LNCAP (cell line): ENCODE results near the gene CMTM2.

Experiments used
- TF ChIP-seq, protein P1 (sequence below): fragments of 450-650 bp; IDR thresholded peaks from 2 replicates; pipeline ENCODE4 v1.5.1; 2017; ENCODE audit warnings: mild to moderate bottlenecking

Gene CMTM2

DNA sequence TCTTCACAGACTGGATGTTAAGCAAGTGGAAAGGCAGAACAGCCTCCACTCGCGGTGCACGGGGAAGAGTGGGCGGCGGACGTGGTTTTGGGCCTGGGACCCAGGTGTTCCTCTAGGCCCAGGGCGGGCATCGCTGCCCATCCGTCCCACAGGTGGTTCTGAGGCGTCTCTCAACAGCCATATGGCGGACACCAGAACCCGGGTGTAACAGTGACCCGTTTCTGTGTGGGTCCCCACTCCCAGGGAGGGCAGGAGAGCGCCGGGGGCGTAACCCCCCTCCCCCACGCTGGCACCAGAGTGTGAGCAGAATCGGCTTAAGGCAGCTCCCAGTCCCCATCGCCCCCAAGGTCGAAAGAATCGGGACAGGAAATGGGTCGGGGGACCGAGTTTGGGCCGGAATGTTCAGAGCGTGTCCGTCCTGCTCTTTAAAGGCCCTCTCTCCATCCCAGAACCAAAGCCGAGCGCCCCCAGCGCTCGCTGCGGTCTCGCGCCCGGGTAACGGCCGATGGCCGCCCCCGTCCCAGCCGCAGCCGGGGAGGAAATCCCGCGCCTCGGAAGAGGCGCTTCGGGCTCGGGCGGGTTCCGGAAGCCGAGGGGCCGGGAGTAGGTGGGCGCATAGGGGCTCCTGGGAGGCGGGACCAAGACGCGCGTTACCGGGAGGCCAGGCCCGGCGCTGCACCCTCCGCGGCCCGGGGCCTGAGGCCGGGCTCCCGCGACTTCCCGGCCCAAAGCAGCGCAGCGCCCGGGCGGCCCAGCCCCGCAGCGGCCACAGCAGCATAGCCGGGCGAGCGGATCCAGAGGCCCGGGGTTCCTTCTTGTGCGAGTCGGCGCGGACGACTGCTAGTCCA lies 29.8 kb upstream of the CMTM2 start, which contains the start of gene TK2:
TK2 (minus strand) TSS at position 839 of the 848 bp plus-strand sequence; CDS start at position 778, 61 bp downstream.
- TF ChIP-seq, protein P1, sequence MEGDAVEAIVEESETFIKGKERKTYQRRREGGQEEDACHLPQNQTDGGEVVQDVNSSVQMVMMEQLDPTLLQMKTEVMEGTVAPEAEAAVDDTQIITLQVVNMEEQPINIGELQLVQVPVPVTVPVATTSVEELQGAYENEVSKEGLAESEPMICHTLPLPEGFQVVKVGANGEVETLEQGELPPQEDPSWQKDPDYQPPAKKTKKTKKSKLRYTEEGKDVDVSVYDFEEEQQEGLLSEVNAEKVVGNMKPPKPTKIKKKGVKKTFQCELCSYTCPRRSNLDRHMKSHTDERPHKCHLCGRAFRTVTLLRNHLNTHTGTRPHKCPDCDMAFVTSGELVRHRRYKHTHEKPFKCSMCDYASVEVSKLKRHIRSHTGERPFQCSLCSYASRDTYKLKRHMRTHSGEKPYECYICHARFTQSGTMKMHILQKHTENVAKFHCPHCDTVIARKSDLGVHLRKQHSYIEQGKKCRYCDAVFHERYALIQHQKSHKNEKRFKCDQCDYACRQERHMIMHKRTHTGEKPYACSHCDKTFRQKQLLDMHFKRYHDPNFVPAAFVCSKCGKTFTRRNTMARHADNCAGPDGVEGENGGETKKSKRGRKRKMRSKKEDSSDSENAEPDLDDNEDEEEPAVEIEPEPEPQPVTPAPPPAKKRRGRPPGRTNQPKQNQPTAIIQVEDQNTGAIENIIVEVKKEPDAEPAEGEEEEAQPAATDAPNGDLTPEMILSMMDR = peak; percentile 38; the same call in 1 of the 2 replicates

DNA sequence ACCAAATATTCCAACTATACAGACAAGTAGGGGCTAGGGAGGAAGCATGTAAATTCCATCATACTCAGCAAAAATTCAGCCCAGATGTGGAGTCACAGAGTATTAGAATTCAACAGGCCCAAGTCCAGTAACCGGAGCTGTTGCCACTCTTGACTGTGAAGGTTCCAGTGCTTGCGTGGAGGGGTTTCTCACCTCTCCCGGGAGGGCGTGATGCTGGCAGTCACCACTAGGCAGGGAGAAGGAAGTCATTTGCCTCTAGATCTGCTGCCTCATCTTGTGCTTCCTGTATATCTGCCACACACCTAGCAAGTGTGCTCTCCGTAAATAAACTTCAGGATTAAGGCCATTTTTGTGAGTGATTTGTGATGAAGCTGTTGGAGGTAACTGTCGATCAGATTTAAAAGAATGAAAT lies 27.9 kb upstream of the CMTM2 start:
- TF ChIP-seq, protein P1 = no peak

DNA sequence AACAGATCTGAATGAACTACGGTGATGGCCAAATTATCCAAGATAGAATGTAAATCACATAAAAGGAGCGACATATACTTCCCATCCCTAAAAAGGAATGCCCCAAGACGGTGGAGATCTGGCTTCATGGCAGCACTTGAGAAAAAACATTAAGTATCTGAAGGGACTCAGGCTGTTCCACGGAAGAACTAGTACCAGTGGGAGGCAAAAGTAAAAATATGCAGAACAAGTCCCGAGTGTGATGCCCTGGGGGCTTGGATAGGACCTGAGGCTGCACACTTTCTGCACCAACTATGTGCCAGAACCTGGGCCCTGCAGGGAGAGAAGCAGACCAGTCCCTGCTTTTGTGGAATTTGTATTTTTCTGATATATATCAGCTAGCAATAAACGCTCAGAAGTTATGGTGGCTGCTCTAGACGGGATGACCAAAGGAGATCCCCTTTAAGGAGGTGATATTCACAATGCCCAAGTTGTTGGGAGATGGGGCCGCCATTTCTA lies 27.4 kb upstream of the CMTM2 start:
- TF ChIP-seq, protein P1 = no peak

DNA sequence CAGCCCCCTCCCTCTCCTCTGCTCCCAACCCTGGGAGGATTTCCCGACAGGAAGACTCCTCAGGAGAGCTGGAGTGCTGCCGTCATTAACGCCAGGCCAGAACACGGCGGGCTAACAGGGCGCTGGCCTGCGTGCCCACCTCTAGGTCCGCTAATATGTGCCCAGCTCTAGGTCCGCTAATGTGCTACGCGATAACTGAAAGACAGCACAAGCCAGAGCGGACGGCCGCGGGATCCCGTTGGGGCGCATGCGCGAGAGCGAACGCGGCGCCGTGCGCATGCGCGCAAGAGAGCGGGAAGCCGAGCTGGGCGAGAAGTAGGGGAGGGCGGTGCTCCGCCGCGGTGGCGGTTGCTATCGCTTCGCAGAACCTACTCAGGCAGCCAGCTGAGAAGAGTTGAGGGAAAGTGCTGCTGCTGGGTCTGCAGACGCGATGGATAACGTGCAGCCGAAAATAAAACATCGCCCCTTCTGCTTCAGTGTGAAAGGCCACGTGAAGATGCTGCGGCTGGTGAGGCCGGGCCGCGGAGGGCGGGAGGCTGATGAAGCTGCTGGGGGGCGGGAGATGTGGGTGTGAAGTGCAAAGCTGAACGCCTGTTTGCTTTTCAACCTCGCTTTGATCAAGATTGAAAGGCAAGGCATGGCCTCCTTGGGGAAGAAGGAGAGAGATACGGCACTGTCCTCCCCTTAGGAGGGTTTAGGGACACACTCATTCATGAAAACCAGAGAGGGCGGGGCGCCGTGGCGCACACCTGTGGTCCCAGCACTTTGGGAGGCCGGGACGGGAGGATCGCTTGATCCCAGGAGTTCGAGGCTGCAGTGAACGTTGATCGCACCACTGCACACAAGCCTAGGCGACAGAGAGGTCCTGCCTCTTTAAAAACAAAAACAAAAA lies 26.7 kb upstream of the CMTM2 start, which contains the start of gene CKLF:
CKLF (plus strand) TSS at position 291 of the 892 bp plus-strand sequence; CDS start at position 431, 140 bp downstream.
- TF ChIP-seq, protein P1 = no peak

DNA sequence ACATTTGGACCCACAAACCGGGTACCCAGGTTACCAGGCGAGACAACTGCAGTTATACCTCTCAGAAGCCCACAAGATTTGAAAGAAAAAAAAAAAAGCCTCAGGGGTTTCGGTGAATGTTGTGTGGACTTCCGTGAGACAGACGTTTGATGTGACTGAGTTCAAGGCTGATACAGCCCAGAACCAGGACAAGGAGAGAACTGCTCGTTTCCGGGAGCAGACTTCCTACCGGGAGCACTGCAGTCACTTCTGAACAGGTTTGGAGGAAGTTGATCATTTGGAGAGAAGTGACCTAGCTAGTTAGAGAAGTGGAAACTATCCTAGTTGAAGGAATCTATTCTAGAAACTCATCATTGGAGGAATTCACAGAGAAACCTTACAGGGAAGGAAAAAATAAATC lies 26.0 kb upstream of the CMTM2 start:
- TF ChIP-seq, protein P1 = no peak

DNA sequence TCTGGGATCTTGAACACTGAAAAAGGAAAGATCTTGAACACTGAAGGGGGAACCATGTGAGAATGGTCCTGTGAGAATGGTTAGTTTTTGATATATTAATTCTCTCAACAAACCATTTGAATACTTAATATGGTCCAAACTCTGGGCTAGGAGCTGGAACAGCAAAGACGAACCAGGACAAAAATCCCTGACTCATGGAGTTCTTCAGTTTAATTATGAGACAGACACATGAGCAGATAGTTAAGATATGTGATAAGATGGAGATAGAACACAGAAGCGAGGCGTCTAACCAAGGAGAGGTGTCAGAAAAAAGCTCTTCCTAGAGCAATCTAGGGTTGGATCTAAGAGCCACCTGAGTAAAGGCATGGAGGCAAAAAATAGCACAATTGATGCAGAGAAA lies 25.2 kb upstream of the CMTM2 start:
- TF ChIP-seq, protein P1 = no peak

DNA sequence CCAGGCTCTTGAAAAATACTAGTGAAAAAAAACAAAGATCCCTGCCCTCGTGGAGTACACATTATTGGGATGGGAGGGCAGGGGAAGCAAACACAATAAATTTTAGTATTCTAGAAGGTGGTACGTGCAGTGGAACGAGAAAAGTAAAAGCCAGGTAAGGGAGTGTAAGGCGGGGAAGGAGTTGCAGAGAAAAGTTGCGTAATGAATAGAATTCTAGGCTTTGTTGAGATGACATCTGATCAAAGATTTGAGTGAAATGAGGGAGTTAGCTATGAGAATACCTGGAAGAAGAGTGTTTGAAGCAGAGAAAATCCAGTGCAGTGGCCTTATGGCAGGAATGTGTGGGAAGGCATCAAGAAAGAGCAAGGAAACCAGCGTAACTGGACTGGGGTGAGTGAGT lies 24.8 kb upstream of the CMTM2 start:
- TF ChIP-seq, protein P1 = no peak
